ENCODE data around the gene CREB5.

Gene CREB5

DNA sequence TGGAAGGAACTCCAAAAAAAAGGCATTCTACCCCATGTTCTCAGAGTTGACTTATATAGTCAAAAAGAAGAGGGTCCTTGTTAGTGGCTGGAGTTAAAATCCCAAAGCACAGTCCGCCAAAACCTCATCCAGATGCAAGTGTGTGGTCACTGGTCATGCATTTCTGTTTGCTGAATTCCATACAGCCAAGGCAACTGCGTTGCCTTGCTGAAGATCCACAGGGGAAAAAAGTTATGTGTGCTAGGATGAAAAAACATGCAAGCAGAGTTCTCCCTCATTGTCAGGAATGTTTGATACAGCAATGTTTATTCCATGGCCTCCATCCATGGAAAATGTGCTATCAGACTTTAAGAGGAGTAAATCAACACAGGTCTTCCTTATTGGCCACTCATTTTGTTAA lies 213.1 kb downstream of the CREB5 start:
- TF ChIP-seq CTCF (IDR thresholded peaks at IDR 0.05; ENCODE audit: borderline replicate concordance, extremely low read depth, low read length, poor library complexity, severe bottlenecking): no peak
- TF ChIP-seq EZH2 (IDR thresholded peaks at IDR 0.05; ENCODE audit: borderline replicate concordance, low read depth, low read length, severe bottlenecking): no peak

DNA sequence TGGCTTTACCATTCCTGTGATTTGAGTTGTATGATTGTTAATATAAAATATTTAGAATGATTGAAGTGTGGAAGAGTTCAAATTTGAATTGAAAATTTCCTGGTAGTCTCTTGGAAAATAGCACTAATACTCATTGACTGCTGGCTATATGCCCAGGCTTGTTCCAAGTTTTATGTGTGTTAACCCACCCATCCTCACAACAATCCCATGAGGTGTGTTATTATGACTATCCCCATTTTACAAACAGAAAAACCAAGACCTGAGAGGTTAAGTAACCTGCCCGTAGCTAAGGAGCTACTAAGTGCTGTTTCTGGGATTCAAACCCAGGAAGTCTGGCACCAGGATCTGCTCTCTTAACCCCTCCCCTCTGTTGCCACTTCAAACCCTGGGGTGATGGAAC lies 213.9 kb downstream of the CREB5 start:
- no peaks in the 10 kb centered on the region for H3K27me3 ChIP-seq (ENCODE audit: insufficient read depth, low read length, poor library complexity)
- no peaks in the 10 kb centered on the region for H3K9me3 ChIP-seq (ENCODE audit: insufficient read depth, low read length, severe bottlenecking)
- H4K20me1 ChIP-seq (ENCODE audit: insufficient read depth, low read length): no peaks in the 10 kb centered on the region
- ATAC-seq (ENCODE audit: insufficient read depth, low read depth) (no peak), DNase-seq (no peak)
- H2AFZ ChIP-seq (ENCODE audit: low read depth, low read length): no peak overlapping the region
- no peak overlapping the region for H3K9ac ChIP-seq (ENCODE audit: low read depth, low read length)
- no peak overlapping the region for H3K27ac ChIP-seq (ENCODE audit: low read length)
- H3K36me3 ChIP-seq (ENCODE audit: insufficient read depth, low read length): no peaks in the 10 kb centered on the region
- TF ChIP-seq EZH2 (IDR thresholded peaks at IDR 0.05; ENCODE audit: borderline replicate concordance, low read depth, low read length, severe bottlenecking) (no peak), CTCF (IDR thresholded peaks at IDR 0.05; ENCODE audit: borderline replicate concordance, extremely low read depth, low read length, poor library complexity, severe bottlenecking) (no peak)
- H3K4me1 ChIP-seq (ENCODE audit: insufficient read depth, low read length): no peaks in the 10 kb centered on the region
- no peaks in the 10 kb centered on the region for H3K79me2 ChIP-seq (ENCODE audit: insufficient read depth, low read length)
- H3K4me2 ChIP-seq (ENCODE audit: insufficient read depth, low read length): no peak overlapping the region
- H3K4me3 ChIP-seq (ENCODE audit: low read depth in 1 of 2, low read length in 2 of 2): no peak overlapping the region

More for the DNA sequence above, 213.1 kb downstream of the CREB5 start:
- Histone ChIP-seq H3K27ac (ENCODE audit: low read length) (no peak overlapping the region), H2AFZ (ENCODE audit: low read depth, low read length) (no peak overlapping the region), H3K4me1 (ENCODE audit: insufficient read depth, low read length) (no peaks in the 10 kb centered on the region), H3K4me2 (ENCODE audit: insufficient read depth, low read length) (no peak overlapping the region), H3K4me3 (ENCODE audit: low read depth in 1 of 2, low read length in 2 of 2) (no peak overlapping the region), H3K9me3 (ENCODE audit: insufficient read depth, low read length, severe bottlenecking) (no peaks in the 10 kb centered on the region), H3K36me3 (ENCODE audit: insufficient read depth, low read length) (no peaks in the 10 kb centered on the region), H3K9ac (ENCODE audit: low read depth, low read length) (no peak overlapping the region), H3K27me3 (ENCODE audit: insufficient read depth, low read length, poor library complexity) (no peaks in the 10 kb centered on the region), H4K20me1 (ENCODE audit: insufficient read depth, low read length) (no peaks in the 10 kb centered on the region), H3K79me2 (ENCODE audit: insufficient read depth, low read length) (no peaks in the 10 kb centered on the region)
- DNase-seq (no peak), ATAC-seq (ENCODE audit: insufficient read depth, low read depth) (no peak)

GRCh38 chr7:28626624-28627262 lies 214.4 kb downstream of the CREB5 start:
- Histone ChIP-seq H3K9me3 (ENCODE audit: insufficient read depth, low read length, severe bottlenecking) (no peaks in the 10 kb centered on the region), H3K9ac (ENCODE audit: low read depth, low read length) (no peak overlapping the region), H3K27ac (ENCODE audit: low read length) (no peak overlapping the region), H3K27me3 (ENCODE audit: insufficient read depth, low read length, poor library complexity) (no peaks in the 10 kb centered on the region), H3K4me1 (ENCODE audit: insufficient read depth, low read length) (no peaks in the 10 kb centered on the region), H3K79me2 (ENCODE audit: insufficient read depth, low read length) (no peaks in the 10 kb centered on the region), H3K36me3 (ENCODE audit: insufficient read depth, low read length) (no peaks in the 10 kb centered on the region), H2AFZ (ENCODE audit: low read depth, low read length) (no peak overlapping the region), H3K4me3 (ENCODE audit: low read depth in 1 of 2, low read length in 2 of 2) (no peak overlapping the region), H4K20me1 (ENCODE audit: insufficient read depth, low read length) (no peaks in the 10 kb centered on the region), H3K4me2 (ENCODE audit: insufficient read depth, low read length) (no peak overlapping the region)
- peak; percentile 14 for DNase-seq
- TF ChIP-seq EZH2 (IDR thresholded peaks at IDR 0.05; ENCODE audit: borderline replicate concordance, low read depth, low read length, severe bottlenecking): no peak
- TF ChIP-seq CTCF (IDR thresholded peaks at IDR 0.05; ENCODE audit: borderline replicate concordance, extremely low read depth, low read length, poor library complexity, severe bottlenecking): peak; percentile 56
- 0 out of 3 replicates have a peak, but pooled peaks have one; percentile 39 for ATAC-seq (ENCODE audit: insufficient read depth, low read depth)

Data from DND-41 (cell line).